Neural progenitor cell (in vitro differentiated cells): ENCODE data around the gene CAPZB.

Source experiments
- CTCF ChIP-seq: fragments of 200-600 bp; sonication (generic); IDR thresholded peaks from 2 replicates; pipeline ENCODE4 v1.5.1; 2017; ENCODE audit warnings: antibody characterized with exemption, mild to moderate bottlenecking
- EZH2 ChIP-seq: fragments of 200-600 bp; sonication (generic); IDR thresholded peaks from 2 replicates; pipeline ENCODE4 v1.6.1; 2017; ENCODE audit warnings: antibody characterized with exemption, mild to moderate bottlenecking, moderate library complexity
- EZH2phosphoT487 ChIP-seq: fragments of 200-600 bp; sonication (generic); IDR thresholded peaks from 2 replicates; pipeline ENCODE4 v1.6.1; 2017; ENCODE audit warnings: antibody characterized with exemption

DNA sequence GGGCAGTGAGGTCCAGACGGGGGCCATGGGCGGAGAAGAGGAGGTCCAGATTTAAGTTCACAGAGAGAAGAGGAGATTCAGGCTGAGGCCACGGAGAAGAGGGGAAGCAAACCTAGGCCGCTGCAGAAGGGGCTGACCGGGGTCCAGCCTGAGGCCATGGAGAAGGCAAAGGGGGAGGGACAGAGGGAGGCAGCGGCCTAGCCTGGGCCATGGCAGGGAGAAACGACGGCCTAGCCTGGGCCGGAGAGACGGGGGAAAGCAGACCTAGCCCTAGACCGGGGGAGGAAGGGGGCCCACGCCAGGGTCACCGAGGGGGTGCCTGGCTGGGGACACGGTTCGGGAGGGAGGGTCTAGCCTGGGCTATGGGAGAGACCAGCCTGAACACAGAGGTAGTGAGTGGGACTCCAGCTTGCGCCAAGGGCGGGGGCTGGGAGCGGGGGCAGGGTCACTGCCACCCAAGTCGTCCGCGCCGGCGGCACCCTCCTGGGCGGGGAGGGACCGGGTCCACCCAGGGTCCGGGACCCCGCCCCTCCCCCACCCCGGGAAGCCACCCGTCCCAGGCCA lies 459 bp downstream of the CAPZB start:
- no peak for TF ChIP-seq CTCF
- TF ChIP-seq EZH2, result no peak
- TF ChIP-seq EZH2phosphoT487, result no peak
